HepG2 (cell line): ENCODE measurements around the gene AHCYL1. TPM values are rescaled to one million over a fixed set of nuclear protein-coding genes. Genes with fewer than 3 reads are reported as not detected.

ENCODE experiments used
- ATF3 ChIP-seq: sonication (generic); formaldehyde crosslinking; IDR thresholded peaks from 2 replicates; pipeline ENCODE4 v1.4.0; 2020; ENCODE audit warnings: missing genetic modification reagents
- CEBPB ChIP-seq: IDR thresholded peaks from 2 replicates; pipeline ENCODE4 v1.6.1; 2011; ENCODE audit warnings: low read depth, low read length, improper control_type of control experiment, borderline replicate concordance
- CREB1 ChIP-seq, 2 experiments: fragments of 450-650 bp in 1 of 2; IDR thresholded peaks; 2 replicates each; pipeline ENCODE4 v1.6.1; 2016 to 2017; ENCODE audit warnings: control low read depth in 1 of 2, mild to moderate bottlenecking in 1 of 2, missing compliant biosample characterization in 1 of 2, missing genetic modification characterization in 1 of 2
- GATAD2A ChIP-seq: IDR thresholded peaks from 2 replicates; pipeline ENCODE4 v1.6.1; 2016
- MAFF ChIP-seq: IDR thresholded peaks from 2 replicates; pipeline ENCODE4 v1.6.1; 2011; ENCODE audit warnings: low read depth, low read length, improper control_type of control experiment
- MAFG ChIP-seq: sonication (generic); formaldehyde crosslinking; IDR thresholded peaks from 2 replicates; pipeline ENCODE4 v1.5.1; 2020; ENCODE audit warnings: mild to moderate bottlenecking, missing genetic modification reagents
- NFE2 ChIP-seq: sonication (generic); formaldehyde crosslinking; IDR thresholded peaks from 2 replicates; pipeline ENCODE4 v1.4.0; 2020; ENCODE audit warnings: missing genetic modification reagents
- PAXIP1 ChIP-seq: sonication (generic); formaldehyde crosslinking; conservative IDR thresholded peaks from 2 replicates; pipeline ENCODE4 v1.4.0; 2020; ENCODE audit warnings: mild to moderate bottlenecking, missing genetic modification reagents, moderate library complexity
- PTBP1 ChIP-seq: fragments of 200-400 bp; formaldehyde crosslinking; IDR thresholded peaks from 2 replicates; pipeline ENCODE4 v1.6.1; 2018; ENCODE audit warnings: low read length, low read depth; ENCODE audit not compliant: poor library complexity, severe bottlenecking
- SOX6 ChIP-seq, 2 experiments: fragments of 450-650 bp in 1 of 2; sonication (generic) in 1 of 2; formaldehyde crosslinking in 1 of 2; IDR thresholded peaks; 2 replicates each; pipeline versions ENCODE4 v1.4.0 to v1.6.1; 2017 to 2020; ENCODE audit warnings: antibody characterized with exemption in 1 of 2, mild to moderate bottlenecking in 1 of 2, missing genetic modification reagents in 1 of 2
- TGIF2 ChIP-seq: IDR thresholded peaks from 2 replicates; pipeline ENCODE4 v1.6.1; 2016; ENCODE audit warnings: control low read depth, missing compliant biosample characterization
- ZFP90 ChIP-seq: sonication (generic); formaldehyde crosslinking; IDR thresholded peaks from 2 replicates; pipeline ENCODE4 v1.8.0; 2022; ENCODE audit warnings: missing genetic modification reagents, mild to moderate bottlenecking, inconsistent platforms, borderline replicate concordance
- ZNF772 ChIP-seq: sonication (generic); formaldehyde crosslinking; IDR thresholded peaks from 2 replicates; pipeline ENCODE4 v1.5.0; 2020; ENCODE audit warnings: mild to moderate bottlenecking, missing genetic modification reagents
- ZSCAN22 ChIP-seq: sonication (generic); formaldehyde crosslinking; IDR thresholded peaks from 2 replicates; pipeline ENCODE4 v1.4.0; 2020; ENCODE audit warnings: mild to moderate bottlenecking, missing genetic modification reagents
- ZSCAN25 ChIP-seq: sonication (generic); formaldehyde crosslinking; IDR thresholded peaks from 2 replicates; pipeline ENCODE4 v1.8.0; 2022; ENCODE audit warnings: mild to moderate bottlenecking, missing genetic modification reagents
- polyA plus RNA-seq, 8 experiments: library from polyadenylated mRNA; depleted of rRNA in 3 of 8; stranded (reverse) in 7 of 8; unstranded in 1 of 8; fragments of >200 nt; fragmentation: Illumina TruSeq in 4 of 8; extraction: Trizol in 4 of 8; gene quantifications; 2 replicates each; pipeline versions ENCODE4 v1.2.1 to v1.2.3, GENCODE V29; 2011 to 2016; ENCODE audit warnings: low read depth in 4 of 8, missing spikeins in 1 of 8, mixed read lengths in 1 of 8; ENCODE audit not compliant: insufficient read depth in 1 of 8
- total RNA-seq, 5 experiments: library from RNA; depleted of rRNA; stranded (reverse); fragments of >200 nt; fragmentation: Illumina TruSeq; extraction: Trizol; gene quantifications; 2 replicates each; pipeline ENCODE4 v1.2.3, GENCODE V29; 2016; ENCODE audit warnings: low read depth in 1 of 5
- TF ChIP-seq, protein P1 (sequence below): IDR thresholded peaks from 2 replicates; pipeline ENCODE4 v1.6.1; 2016; ENCODE audit warnings: mild to moderate bottlenecking
- TF ChIP-seq, protein P2 (sequence below): sonication (generic); formaldehyde crosslinking; conservative IDR thresholded peaks from 2 replicates; pipeline ENCODE4 v1.8.0; 2022; ENCODE audit warnings: mild to moderate bottlenecking, moderate library complexity, missing genetic modification reagents

The AHCYL1 gene
- total and polyA plus RNA-seq, 2 of the 13 experiments (the other 11 are each of a cell fraction or from before 2014, with no cell fraction given): 40.9 to 76.3 TPM

DNA sequence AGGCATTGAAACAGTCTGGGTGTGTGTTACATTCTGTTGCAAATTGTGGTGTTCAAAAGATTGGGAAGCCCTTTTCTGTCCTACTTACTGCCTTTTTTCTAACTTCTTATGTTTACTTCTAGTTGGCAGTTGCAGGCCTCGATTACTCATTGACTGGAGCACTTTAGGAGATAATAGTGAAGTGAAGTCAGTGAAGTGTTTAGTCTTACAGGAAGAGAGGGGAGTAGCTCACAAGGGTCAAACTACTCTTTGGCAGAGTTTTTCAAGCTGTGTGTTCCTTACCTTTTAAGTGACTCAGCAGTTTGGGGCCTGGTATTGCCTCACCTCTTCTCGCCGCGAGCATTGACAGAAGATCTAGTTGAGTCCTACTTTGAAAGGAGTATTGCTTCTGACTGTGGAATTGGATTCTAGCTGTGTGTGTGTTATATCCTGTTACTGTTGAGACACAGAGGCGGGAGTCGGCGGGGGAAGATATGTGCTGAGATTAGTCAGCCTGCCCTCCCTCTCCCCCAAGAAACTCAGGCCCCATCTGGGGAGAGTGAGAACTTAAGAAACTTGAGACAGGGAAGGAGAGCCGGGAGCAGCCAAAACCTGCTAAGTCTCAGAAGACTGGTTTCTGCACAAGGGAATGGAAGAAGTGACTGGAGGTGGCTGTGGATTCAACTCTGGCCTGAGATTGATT is 19.3 kb downstream of the AHCYL1 start (continued):
- peak; percentile 75; the same call in 1 of the 2 replicates for TF ChIP-seq NFE2
- no peak for TF ChIP-seq SOX6 (IDR thresholded peaks at IDR 0.05)
- peak; percentile 40; the same call in 1 of the 2 replicates for TF ChIP-seq SOX6 (CRISPR knock-in tag; IDR thresholded peaks at IDR 0.05)
- TF ChIP-seq MAFF: peak; percentile 90
- no peak for TF ChIP-seq ZNF772
- TF ChIP-seq, protein P1, sequence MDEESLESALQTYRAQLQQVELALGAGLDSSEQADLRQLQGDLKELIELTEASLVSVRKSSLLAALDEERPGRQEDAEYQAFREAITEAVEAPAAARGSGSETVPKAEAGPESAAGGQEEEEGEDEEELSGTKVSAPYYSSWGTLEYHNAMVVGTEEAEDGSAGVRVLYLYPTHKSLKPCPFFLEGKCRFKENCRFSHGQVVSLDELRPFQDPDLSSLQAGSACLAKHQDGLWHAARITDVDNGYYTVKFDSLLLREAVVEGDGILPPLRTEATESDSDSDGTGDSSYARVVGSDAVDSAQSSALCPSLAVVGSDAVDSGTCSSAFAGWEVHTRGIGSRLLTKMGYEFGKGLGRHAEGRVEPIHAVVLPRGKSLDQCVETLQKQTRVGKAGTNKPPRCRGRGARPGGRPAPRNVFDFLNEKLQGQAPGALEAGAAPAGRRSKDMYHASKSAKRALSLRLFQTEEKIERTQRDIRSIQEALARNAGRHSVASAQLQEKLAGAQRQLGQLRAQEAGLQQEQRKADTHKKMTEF (CRISPR knock-in tag): 0 out of 2 replicates have a peak, but pooled peaks have one; percentile 30
- TF ChIP-seq CEBPB: peak; percentile 74
- no peak for TF ChIP-seq PTBP1
- TF ChIP-seq, protein P2, sequence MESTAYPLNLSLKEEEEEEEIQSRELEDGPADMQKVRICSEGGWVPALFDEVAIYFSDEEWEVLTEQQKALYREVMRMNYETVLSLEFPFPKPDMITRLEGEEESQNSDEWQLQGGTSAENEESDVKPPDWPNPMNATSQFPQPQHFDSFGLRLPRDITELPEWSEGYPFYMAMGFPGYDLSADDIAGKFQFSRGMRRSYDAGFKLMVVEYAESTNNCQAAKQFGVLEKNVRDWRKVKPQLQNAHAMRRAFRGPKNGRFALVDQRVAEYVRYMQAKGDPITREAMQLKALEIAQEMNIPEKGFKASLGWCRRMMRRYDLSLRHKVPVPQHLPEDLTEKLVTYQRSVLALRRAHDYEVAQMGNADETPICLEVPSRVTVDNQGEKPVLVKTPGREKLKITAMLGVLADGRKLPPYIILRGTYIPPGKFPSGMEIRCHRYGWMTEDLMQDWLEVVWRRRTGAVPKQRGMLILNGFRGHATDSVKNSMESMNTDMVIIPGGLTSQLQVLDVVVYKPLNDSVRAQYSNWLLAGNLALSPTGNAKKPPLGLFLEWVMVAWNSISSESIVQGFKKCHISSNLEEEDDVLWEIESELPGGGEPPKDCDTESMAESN (CRISPR knock-in tag): 0 out of 2 replicates have a peak, but pooled peaks have one; percentile 18
- TF ChIP-seq ZSCAN22: no peak
- peak; percentile 33; the same call in 1 of the 2 replicates for TF ChIP-seq GATAD2A (CRISPR knock-in tag)
- no peak for TF ChIP-seq ZSCAN25 (CRISPR knock-in tag)
- no peak for TF ChIP-seq CREB1 (IDR thresholded peaks at IDR 0.05)
- 0 out of 2 replicates have a peak, but pooled peaks have one; percentile 23 for TF ChIP-seq CREB1 (CRISPR knock-in tag; IDR thresholded peaks at IDR 0.05)
- peak; percentile 66; the same call in 1 of the 2 replicates for TF ChIP-seq TGIF2 (CRISPR knock-in tag)
- TF ChIP-seq MAFG: peak; percentile 78
- TF ChIP-seq ZFP90 (CRISPR knock-in tag): 0 out of 2 replicates have a peak, but pooled peaks have one; percentile 26
- TF ChIP-seq PAXIP1 (CRISPR knock-in tag): peak; percentile 25; the same call in 1 of the 2 replicates
- TF ChIP-seq ATF3: peak; percentile 59; the same call in 1 of the 2 replicates
